Muscle layer of colon (tissue), 2 donors: ENCODE results near the gene ISM1.

Experiments
- H3K27ac ChIP-seq: one replicate; pipeline ENCODE4 v1.7.0; 2013; ENCODE audit warnings: low read depth, mild to moderate bottlenecking, low read length, moderate library complexity
- H3K27me3 ChIP-seq, 2 donors: one replicate each; pipeline ENCODE4 v1.7.0; 2013; ENCODE audit warnings: low read length in 2 of 2, mild to moderate bottlenecking in 2 of 2; ENCODE audit not compliant: insufficient read depth in 2 of 2, control insufficient read depth in 1 of 2
- H3K36me3 ChIP-seq: one replicate; pipeline ENCODE4 v1.7.0; 2013; ENCODE audit warnings: mild to moderate bottlenecking, low read length; ENCODE audit not compliant: insufficient read depth
- H3K4me1 ChIP-seq: one replicate; pipeline ENCODE4 v1.7.0; 2013; ENCODE audit warnings: mild to moderate bottlenecking, low read length; ENCODE audit not compliant: insufficient read depth
- H3K4me3 ChIP-seq, 2 donors: one replicate each; pipeline ENCODE4 v1.7.0; 2013; ENCODE audit warnings: low read length in 2 of 2, low read depth in 1 of 2, mild to moderate bottlenecking in 1 of 2, moderate library complexity in 1 of 2
- H3K9ac ChIP-seq: one replicate; pipeline ENCODE4 v1.7.0; 2013; ENCODE audit warnings: low read length
- H3K9me3 ChIP-seq: one replicate; pipeline ENCODE4 v1.7.0; 2013; ENCODE audit warnings: mild to moderate bottlenecking, low read length
- donor health status: abdominal sarcoma.
- donor health status: Adenocarcinoma of cecum.

The ISM1 gene

DNA sequence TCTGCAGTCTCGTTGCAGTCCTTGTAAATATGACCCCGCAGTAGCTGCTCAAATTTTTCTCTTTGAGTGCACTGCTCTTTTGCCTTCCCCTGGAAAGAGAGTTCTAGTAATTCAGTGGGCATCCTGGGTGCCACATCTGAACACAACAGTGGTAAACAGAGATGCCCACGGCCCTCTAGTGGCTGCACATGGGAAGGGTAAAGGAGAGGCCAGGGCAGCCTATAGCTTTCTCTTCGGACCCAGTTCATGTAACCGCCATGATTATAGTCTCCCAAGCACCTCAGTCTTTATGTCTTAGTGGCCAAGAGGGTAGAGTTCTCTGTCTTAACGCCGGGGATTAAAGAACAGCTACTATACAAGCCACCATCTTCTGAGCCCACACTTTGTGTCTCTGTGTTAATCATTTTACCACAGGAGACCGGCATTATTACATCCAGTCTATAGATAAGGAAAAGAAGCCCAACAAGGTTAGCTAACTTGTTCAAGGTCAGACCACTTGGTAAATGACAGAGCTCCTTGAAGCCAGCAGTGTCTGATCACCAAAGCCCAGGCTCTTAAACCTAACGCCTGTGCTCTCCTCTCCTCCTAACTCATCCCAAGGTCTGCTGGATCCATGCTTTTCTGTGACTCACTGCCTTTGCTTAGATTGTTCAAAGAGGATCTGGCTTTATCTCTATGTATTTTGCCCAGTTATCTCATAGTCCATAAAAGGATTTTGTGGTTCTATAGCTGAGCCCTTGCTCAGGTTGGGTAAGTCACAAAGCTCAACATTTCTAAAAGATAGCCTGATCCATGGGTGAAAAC is 81.8 kb downstream of the ISM1 start:
- Histone ChIP-seq H3K27me3 (no peaks in the 10 kb centered on the region), H3K9ac (no peak overlapping the region), H3K36me3 (no peaks in the 10 kb centered on the region), H3K4me3 (no peak overlapping the region), H3K27ac (no peak overlapping the region), H3K4me1 (no peaks in the 10 kb centered on the region), H3K9me3 (no peaks in the 10 kb centered on the region)

- no peaks in the 10 kb centered on the region for H3K9me3 ChIP-seq
- no peak overlapping the region for H3K27ac ChIP-seq
- no peak overlapping the region for H3K4me3 ChIP-seq
- H3K27me3 ChIP-seq: no peaks in the 10 kb centered on the region
- H3K9ac ChIP-seq: no peak overlapping the region
- no peaks in the 10 kb centered on the region for H3K4me1 ChIP-seq
- no peaks in the 10 kb centered on the region for H3K36me3 ChIP-seq
Measured at GRCh38 chr20:13305284-13305683, 84.2 kb downstream of the ISM1 start.

GRCh38 chr20:13307562-13308163 is 86.6 kb downstream of the ISM1 start:
- Histone ChIP-seq H3K4me3 (no peak overlapping the region), H3K4me1 (no peaks in the 10 kb centered on the region), H3K27ac (no peak overlapping the region), H3K9ac (no peak overlapping the region), H3K9me3 (no peaks in the 10 kb centered on the region), H3K36me3 (no peaks in the 10 kb centered on the region), H3K27me3 (no peaks in the 10 kb centered on the region)

DNA sequence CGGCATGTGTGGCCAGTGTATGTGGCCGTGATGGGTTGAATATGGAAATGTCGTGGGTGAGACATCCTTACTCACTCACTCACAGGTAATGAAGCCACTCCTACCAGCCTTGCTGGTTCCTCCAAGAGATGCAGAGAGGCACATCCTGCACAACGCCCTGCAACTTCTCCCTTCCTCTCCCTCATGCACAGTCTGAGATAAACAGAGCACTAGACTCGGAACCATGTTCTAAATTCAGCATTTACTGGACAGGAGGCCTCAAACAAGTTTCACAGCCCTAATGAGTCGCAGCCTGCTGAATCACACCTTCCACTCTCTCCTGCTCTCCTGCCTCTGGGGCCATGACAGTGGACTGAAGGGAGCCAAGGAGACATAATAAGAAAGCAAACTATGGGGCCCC is 91.2 kb downstream of the ISM1 start:
- H3K4me3 ChIP-seq: no peak overlapping the region

DNA sequence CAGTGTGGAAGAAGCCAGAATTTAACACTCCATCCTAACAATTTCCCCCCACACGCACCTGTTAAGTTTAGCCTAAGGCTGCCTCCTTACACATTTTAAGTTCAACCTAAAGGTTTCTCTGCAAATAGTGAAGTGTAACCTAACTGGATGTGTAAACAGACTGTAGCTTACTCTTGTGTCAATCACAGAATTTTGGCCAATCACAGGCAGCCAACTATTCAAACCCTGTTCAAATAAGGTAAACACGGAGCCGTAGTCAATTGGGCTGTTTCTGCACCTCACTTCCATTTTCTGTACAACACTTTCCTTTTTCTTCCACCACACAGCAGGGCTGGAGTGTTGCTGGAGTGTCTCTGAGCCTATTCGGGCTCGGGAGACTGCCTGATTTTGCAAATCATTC is 92.1 kb downstream of the ISM1 start:
- Histone ChIP-seq H3K27ac (no peak overlapping the region), H3K27me3 (no peaks in the 10 kb centered on the region)

More for the DNA sequence above, 91.2 kb downstream of the ISM1 start:
- Histone ChIP-seq H3K36me3 (no peaks in the 10 kb centered on the region), H3K9me3 (no peaks in the 10 kb centered on the region), H3K4me1 (no peaks in the 10 kb centered on the region), H3K27me3 (no peaks in the 10 kb centered on the region), H3K9ac (no peak overlapping the region), H3K27ac (no peak overlapping the region)

GRCh38 chr20:13317439-13317838 is 96.4 kb downstream of the ISM1 start:
- Histone ChIP-seq H3K36me3 (no peaks in the 10 kb centered on the region), H3K9ac (no peak overlapping the region), H3K4me3 (no peak overlapping the region), H3K27ac (no peak overlapping the region), H3K27me3 (no peaks in the 10 kb centered on the region), H3K4me1 (peaks cover 13% of the 10 kb centered on the region), H3K9me3 (no peaks in the 10 kb centered on the region)

More for the DNA sequence above, 92.1 kb downstream of the ISM1 start:
- no peak overlapping the region for H3K4me3 ChIP-seq
- no peaks in the 10 kb centered on the region for H3K4me1 ChIP-seq
- no peaks in the 10 kb centered on the region for H3K36me3 ChIP-seq
- no peaks in the 10 kb centered on the region for H3K9me3 ChIP-seq
- no peak overlapping the region for H3K9ac ChIP-seq

DNA sequence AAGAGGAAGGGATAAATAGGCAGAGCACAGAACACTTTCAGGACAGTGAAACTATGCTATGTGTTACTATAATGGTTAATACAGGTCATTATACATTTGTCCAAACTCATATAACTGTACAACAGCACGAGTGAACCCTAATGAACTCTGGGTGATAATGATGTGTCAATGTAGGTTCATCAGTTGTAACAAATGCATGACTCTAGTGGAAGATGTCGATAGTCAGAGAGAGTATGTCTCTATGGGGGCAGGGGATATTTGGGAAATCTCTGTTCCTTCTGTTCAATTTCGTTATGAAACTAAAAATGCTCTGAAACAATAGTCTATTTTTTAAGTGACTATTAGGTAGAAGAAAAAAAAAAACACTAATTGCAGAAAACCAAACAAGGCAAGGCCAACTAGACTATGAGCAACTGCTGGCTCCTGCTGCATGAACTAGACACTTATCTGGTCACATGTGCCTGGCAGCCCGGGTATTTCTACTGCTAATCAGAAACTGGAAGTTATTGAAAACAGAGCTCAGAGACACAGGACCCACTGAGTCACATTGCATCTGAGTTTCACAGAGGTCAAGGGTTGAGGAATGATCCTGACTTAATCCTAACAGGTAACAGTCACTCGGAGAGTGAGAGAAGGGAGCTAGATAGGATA is 97.9 kb downstream of the ISM1 start:
- Histone ChIP-seq H3K9ac (no peak overlapping the region), H3K36me3 (no peaks in the 10 kb centered on the region), H3K4me3 (no peak overlapping the region), H3K27ac (no peak overlapping the region), H3K9me3 (no peaks in the 10 kb centered on the region), H3K27me3 (no peaks in the 10 kb centered on the region), H3K4me1 (peaks cover 21% of the 10 kb centered on the region)

- Histone ChIP-seq H3K36me3 (no peaks in the 10 kb centered on the region), H3K9me3 (no peaks in the 10 kb centered on the region), H3K4me3 (no peak overlapping the region), H3K4me1 (peaks cover 21% of the 10 kb centered on the region), H3K9ac (no peak overlapping the region), H3K27ac (no peak overlapping the region), H3K27me3 (no peaks in the 10 kb centered on the region)
Measured at GRCh38 chr20:13320702-13321101, 99.6 kb downstream of the ISM1 start.

DNA sequence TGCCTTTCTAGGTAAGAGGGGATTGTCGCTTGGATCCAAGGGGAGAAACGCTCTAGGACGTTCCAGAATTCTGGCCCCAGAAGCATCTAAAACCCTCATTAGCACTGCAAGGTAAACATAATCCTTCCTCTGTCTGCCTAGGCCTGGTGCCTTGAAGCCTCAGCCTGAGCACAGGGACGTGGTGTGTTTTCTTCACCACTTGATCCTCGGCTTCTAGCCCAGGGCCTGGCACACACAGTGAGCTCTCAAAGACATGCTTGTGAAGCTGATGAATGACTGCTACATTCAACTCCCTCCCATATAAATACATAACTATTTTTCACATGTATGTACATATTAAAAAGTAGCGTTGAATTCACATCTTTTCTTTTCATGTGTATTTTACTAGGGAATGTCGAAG is 100.3 kb downstream of the ISM1 start:
- no peak overlapping the region for H3K9ac ChIP-seq
- peak overlapping the region; percentile 19 for H3K27ac ChIP-seq
- no peaks in the 10 kb centered on the region for H3K27me3 ChIP-seq
- H3K9me3 ChIP-seq: no peaks in the 10 kb centered on the region
- H3K4me1 ChIP-seq: peaks cover 21% of the 10 kb centered on the region
- no peak overlapping the region for H3K4me3 ChIP-seq
- H3K36me3 ChIP-seq: no peaks in the 10 kb centered on the region

DNA sequence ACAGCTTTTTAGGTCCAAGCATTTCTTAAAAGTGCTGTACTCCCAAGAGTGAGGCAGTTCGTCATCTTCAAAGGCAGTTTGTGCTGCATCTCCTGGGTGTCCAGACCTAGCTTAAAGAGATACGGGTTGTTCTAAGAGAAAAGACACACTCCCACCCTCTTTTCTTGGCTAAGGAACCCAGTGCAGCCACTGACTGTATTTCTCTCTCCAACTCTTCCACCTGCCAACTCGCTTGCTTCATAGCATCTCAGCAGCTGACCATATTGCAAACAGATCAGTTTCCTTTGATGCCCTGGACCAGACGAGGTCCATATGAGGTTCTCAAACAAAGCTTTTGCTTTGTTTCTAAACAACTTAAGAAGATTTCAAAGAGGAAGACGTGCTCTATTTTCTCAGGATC is 101.1 kb downstream of the ISM1 start:
- no peak overlapping the region for H3K9ac ChIP-seq
- H3K27ac ChIP-seq: peak overlapping the region; percentile 48
- no peaks in the 10 kb centered on the region for H3K9me3 ChIP-seq
- no peaks in the 10 kb centered on the region for H3K27me3 ChIP-seq
- no peak overlapping the region for H3K4me3 ChIP-seq
- H3K36me3 ChIP-seq: no peaks in the 10 kb centered on the region
- peaks cover 21% of the 10 kb centered on the region for H3K4me1 ChIP-seq

GRCh38 chr20:13322621-13323020 is 101.5 kb downstream of the ISM1 start:
- H3K27ac ChIP-seq: peak overlapping the region; percentile 48
- H3K4me1 ChIP-seq: peaks cover 21% of the 10 kb centered on the region
- H3K4me3 ChIP-seq: no peak overlapping the region
- H3K27me3 ChIP-seq: no peaks in the 10 kb centered on the region
- no peak overlapping the region for H3K9ac ChIP-seq
- H3K36me3 ChIP-seq: no peaks in the 10 kb centered on the region
- no peaks in the 10 kb centered on the region for H3K9me3 ChIP-seq
